ENCODE measurements around the gene CDCA7. TPM values are rescaled to one million over a fixed set of nuclear protein-coding genes. Genes with fewer than 3 reads are reported as not detected.

CDCA7 gene
- total RNA-seq, 1 experiment from 2014 or later, result 50.3 TPM

GRCh38 chr2:173397539-173397938, 42.9 kb downstream of the CDCA7 start:
- no peak overlapping the region for H4K5ac ChIP-seq (ENCODE audit: insufficient read length, low read depth, low read length)
- peak; percentile 56; the same call in 2 of the 3 replicates for TF ChIP-seq CTCF (conservative IDR thresholded peaks at IDR 0.05)
- H3T11ph ChIP-seq (ENCODE audit: low read length), result no peak overlapping the region
- H2BK15ac ChIP-seq (ENCODE audit: low read depth, low read length), result no peak overlapping the region
- H3K9me3 ChIP-seq (ENCODE audit: control insufficient read depth, low read depth, low read length), result no peaks in the 10 kb centered on the region
- peaks cover 9% of the 10 kb centered on the region for H3K27me3 Mint-ChIP-seq (ENCODE audit: low read depth)
- no peak overlapping the region for H3K56ac ChIP-seq (ENCODE audit: insufficient read length, low read depth, low read length)
- H3K14ac ChIP-seq (ENCODE audit: insufficient read depth, low read length), result no peak overlapping the region
- H3K4me1 ChIP-seq (ENCODE audit: insufficient read depth, low read length), result peaks cover 12% of the 10 kb centered on the region; the same call in 1 of the 2 replicates
- H4K91ac ChIP-seq (ENCODE audit: insufficient read length, low read depth, low read length), result no peak overlapping the region
- no peak for DNase-seq
- H3K27ac Mint-ChIP-seq, result no peak overlapping the region
- H3K79me1 ChIP-seq (ENCODE audit: insufficient read depth, low read depth, low read length, poor library complexity, severe bottlenecking), result no peaks in the 10 kb centered on the region
- H3K23me2 ChIP-seq (ENCODE audit: insufficient read length, low read depth, low read length, poor library complexity, severe bottlenecking), result peaks cover 2% of the 10 kb centered on the region
- H2BK20ac ChIP-seq (ENCODE audit: low read depth, low read length, poor library complexity, severe bottlenecking), result no peak overlapping the region
- no peaks in the 10 kb centered on the region for H3K36me3 Mint-ChIP-seq (ENCODE audit: insufficient read depth in 1 of 3, low read depth in 3 of 3)
- H3K27me3 ChIP-seq (ENCODE audit: insufficient read depth, low read length), result no peaks in the 10 kb centered on the region
- WGBS (ENCODE audit: extremely low coverage, insufficient read length, low lambda C conversion rate), result no CpG with 5 or more reads among the region's 4 CpGs
- H3K79me2 ChIP-seq (ENCODE audit: insufficient read depth, low read length), result no peaks in the 10 kb centered on the region
- H3K4me1 Mint-ChIP-seq, result peaks cover 59 to 60% of the 10 kb centered on the region in 2 experiments
- no peak overlapping the region for H4K8ac ChIP-seq (replicated peaks; ENCODE audit: insufficient read length, low read depth, low read length)
- H2BK12ac ChIP-seq (ENCODE audit: insufficient read length, low read depth, low read length), result no peak overlapping the region
- H3K9ac ChIP-seq (ENCODE audit: extremely low read depth, insufficient read length, low read length), result no peak overlapping the region
- no peaks in the 10 kb centered on the region for H3K9me3 Mint-ChIP-seq
- H3K27ac ChIP-seq (ENCODE audit: insufficient read length, low read depth, low read length), result no peak overlapping the region
- H2AK5ac ChIP-seq (ENCODE audit: insufficient read length, low read length), result no peak overlapping the region
- no peak overlapping the region for H2BK120ac ChIP-seq (ENCODE audit: low read depth, low read length, poor library complexity, severe bottlenecking)
- no peak overlapping the region for H3K18ac ChIP-seq (ENCODE audit: insufficient read length, low read depth, low read length)
- no peak overlapping the region for H2BK5ac ChIP-seq (ENCODE audit: insufficient read length, low read length)
- H4K20me1 ChIP-seq (ENCODE audit: control insufficient read depth, insufficient read depth, insufficient read length), result no peaks in the 10 kb centered on the region
- H3K4me3 Mint-ChIP-seq, result no peak overlapping the region
- no peak overlapping the region for H3K23ac ChIP-seq (ENCODE audit: insufficient read length, low read depth, low read length)
- H2AFZ ChIP-seq (ENCODE audit: low read length), result no peak overlapping the region
- no peak overlapping the region for H3K4me2 ChIP-seq (ENCODE audit: insufficient read depth, insufficient read length, low read length)
- no peak overlapping the region for H3K4ac ChIP-seq (ENCODE audit: low read depth, low read length)

Data from H9 (cell line).